Sigmoid colon (tissue), 4 donors: ENCODE data around the gene DSCAM.

ENCODE experiments used
- EP300 ChIP-seq, 4 donors: sonication (generic); formaldehyde crosslinking; IDR thresholded peaks; one replicate each; pipeline ENCODE4 v1.6.1; 2017; ENCODE audit warnings: antibody characterized with exemption in 4 of 4
- POLR2A ChIP-seq, 2 donors: fragments of 450-650 bp; IDR thresholded peaks; one replicate each; pipeline ENCODE4 v1.6.1; 2016; ENCODE audit warnings: antibody characterized with exemption in 2 of 2, mild to moderate bottlenecking in 2 of 2, moderate library complexity in 2 of 2
- POLR2AphosphoS5 ChIP-seq, 4 donors: sonication (generic); formaldehyde crosslinking; IDR thresholded peaks; one replicate each; pipeline ENCODE4 v1.6.1; 2017; ENCODE audit warnings: antibody characterized with exemption in 4 of 4
- TF ChIP-seq, protein P1 (sequence below), 4 experiments: fragments of 450-650 bp in 3 of 4; fragments of 200-600 bp in 1 of 4; IDR thresholded peaks; one replicate each; pipeline ENCODE4 v1.5.1; 2016 to 2019; ENCODE audit warnings: antibody characterized with exemption in 4 of 4, mild to moderate bottlenecking in 3 of 4, moderate library complexity in 2 of 4

DNA sequence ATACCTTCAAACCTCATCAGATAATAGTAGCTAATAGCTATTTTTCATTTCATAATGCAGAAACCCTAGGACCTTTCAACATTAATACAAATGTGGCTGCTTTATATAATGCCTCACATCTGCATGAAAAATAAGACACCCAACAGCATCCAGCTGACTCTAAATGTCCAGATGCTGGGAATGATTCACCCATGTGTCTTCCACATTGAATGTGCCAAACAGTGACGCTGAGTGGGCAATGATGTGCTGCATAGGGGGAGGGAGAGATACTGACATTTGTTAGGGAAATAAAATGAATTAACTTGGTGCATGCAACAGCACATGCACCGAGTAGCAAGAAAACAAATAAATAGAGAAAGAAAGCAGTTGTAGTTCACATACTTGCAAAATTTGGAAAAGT is 199.3 kb downstream of the DSCAM start:
- TF ChIP-seq, protein P1, sequence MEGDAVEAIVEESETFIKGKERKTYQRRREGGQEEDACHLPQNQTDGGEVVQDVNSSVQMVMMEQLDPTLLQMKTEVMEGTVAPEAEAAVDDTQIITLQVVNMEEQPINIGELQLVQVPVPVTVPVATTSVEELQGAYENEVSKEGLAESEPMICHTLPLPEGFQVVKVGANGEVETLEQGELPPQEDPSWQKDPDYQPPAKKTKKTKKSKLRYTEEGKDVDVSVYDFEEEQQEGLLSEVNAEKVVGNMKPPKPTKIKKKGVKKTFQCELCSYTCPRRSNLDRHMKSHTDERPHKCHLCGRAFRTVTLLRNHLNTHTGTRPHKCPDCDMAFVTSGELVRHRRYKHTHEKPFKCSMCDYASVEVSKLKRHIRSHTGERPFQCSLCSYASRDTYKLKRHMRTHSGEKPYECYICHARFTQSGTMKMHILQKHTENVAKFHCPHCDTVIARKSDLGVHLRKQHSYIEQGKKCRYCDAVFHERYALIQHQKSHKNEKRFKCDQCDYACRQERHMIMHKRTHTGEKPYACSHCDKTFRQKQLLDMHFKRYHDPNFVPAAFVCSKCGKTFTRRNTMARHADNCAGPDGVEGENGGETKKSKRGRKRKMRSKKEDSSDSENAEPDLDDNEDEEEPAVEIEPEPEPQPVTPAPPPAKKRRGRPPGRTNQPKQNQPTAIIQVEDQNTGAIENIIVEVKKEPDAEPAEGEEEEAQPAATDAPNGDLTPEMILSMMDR (IDR thresholded peaks at IDR 0.05): no peak
- TF ChIP-seq POLR2AphosphoS5 (IDR thresholded peaks at IDR 0.05) (no peak), EP300 (IDR thresholded peaks at IDR 0.05) (no peak), POLR2A (IDR thresholded peaks at IDR 0.05) (no peak)
